GM19099 (cell line): ENCODE results near the gene PATZ1.

ENCODE experiments used
- POLR2A ChIP-seq: IDR thresholded peaks from 3 replicates; pipeline ENCODE4 v1.6.1; 2011; ENCODE audit warnings: low read depth; ENCODE audit not compliant: insufficient read length; ENCODE audit errors: extremely low read depth

The PATZ1 gene

DNA sequence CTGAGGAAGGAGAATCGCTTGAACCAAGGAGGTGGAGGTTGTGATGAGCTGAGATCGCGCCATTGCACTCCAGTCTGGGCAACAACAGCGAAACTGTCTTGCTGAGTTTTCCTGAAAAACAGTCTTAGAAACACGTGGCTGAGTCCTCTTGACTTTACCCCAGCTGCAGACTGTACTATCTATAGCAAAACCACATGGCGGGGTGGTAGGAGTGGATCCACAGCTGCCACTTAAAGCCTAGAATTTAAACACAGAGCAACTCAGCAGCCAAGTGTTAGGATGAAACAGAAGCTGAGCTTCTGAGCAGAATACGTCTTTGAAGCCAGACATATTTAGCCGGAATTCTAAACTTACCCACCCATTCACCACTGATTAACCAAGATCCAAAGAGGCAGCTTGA lies 14.1 kb downstream of the PATZ1 start:
- TF ChIP-seq POLR2A, result no peak

DNA sequence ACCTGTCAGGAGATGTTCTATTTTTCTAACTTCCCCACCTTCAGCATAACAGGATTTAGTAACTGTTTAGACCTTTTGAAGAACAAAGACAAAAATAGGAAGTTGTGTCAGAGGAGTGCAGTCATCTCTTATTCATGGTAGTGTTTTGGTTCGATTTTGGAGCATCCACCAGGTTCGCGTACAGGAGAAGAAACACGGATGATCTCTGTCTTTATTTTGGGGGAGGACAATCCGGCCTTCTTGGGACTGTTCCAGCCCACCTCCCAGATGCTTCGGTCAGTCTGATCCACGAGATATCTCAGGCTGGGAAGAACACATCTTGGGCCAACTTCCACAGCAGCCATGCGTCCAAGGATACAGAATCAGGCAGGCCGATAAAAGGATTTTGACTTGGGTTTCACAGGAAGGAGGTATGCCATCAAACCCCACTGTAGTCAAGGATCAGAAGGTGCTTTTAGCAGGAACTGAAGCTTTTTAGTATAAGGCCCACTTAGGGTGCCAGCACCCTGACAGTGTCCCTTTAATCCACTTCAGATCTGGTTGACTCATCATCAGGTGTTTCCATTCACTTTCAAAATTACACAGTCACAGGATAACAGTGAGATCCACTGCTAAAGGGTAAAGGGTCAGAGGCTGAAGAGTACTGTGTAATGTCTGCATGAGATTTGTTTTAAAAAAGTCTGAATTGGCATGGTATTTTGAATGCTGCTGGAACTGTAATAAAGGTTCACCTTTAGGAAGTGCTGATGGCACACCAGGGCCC lies 16.5 kb downstream of the PATZ1 start:
- no peak for TF ChIP-seq POLR2A

DNA sequence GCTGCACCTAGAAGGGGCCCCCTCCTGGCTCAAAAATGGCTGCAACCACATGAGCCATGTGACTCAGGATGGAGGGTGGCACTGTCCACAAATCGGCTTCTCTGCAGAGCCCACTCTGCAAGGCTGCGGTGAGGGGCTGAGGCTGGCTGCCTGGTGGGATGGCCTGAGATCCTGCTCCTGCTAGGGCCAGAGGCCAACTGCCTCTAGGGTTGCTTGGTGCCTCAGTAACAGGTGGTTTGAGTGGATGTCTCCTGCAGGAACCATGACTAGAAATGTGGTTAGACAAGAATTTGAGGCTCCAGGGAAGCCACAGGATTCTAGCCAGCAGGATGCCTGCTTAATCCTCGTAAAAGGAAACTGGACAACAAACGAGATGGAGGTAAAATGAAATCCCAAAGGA lies 17.1 kb downstream of the PATZ1 start:
- no peak for TF ChIP-seq POLR2A

DNA sequence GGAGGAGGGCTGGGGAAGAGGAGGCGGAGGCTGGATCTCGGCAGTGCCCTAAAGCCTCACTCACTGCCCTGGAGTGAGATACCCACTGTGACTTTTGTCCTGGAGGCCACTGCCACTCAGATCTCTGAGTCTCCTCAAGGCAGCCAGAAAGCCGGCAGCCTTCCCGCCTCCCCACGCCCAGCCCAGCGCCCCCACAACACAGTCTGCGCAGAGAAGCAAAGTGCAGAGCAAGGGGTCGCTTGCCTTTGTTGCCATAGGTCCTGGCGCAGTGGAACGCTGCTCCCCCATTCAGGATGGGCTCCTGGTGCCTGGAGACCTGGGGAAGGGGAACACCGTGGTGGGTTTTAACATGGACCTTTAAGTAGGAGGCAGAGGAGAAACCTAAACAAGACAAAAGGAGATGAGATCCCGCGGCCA lies 17.6 kb downstream of the PATZ1 start:
- no peak for TF ChIP-seq POLR2A

DNA sequence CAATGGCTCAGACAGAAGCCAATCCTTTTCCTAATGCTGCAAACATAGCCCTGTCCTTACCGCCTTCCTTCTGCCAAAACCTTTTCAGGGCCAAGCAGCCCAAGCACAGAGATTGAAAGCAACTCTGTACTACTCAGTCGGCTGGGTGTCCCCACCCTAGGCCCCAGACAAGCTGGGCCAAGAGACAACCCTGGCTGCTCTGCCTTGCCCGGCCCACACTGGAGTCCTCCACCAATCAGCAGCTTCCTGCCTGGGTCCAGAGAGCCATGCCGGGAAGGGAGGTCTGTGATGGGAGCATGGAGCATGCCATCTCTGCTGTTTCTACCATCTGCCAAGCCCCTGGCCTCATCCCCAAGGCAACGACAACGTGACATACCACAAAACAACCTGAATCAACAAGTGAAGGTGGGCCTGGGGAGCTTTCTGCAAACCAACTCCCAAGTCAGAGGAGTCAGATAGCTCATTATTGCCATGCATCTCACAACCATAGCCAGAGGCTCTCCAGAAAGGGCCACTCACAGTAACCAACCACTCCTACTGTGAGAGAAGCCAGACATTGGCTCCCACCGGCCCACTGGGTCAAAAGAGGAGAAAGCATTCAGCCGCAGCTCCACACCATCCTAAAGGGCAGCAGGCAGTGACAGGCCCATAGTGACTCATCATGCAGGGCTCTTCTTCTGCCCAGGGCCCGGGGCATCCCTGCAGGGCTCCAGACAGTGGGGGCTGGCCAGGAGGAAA lies 18.2 kb downstream of the PATZ1 start:
- TF ChIP-seq POLR2A, result no peak

DNA sequence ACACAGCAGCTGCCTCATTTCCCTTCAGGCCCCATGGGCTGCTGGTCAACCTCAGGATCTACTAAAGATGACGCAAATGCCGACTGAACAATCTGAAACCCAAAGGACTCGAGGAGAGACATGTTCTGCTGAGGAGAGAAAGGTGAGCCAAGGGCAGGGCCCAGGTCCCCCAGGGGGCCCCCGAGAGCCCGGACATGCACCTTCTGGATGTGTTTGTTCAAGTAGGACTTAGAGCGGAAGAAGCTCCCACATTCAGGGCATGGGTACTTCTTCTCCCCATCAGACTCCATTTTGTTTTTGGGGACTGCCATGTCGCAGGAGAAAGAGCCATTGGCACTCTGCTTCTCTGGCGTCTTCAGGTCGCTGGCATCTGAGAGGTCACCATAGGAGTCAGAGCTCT lies 19.3 kb downstream of the PATZ1 start:
- TF ChIP-seq POLR2A, result no peak

DNA sequence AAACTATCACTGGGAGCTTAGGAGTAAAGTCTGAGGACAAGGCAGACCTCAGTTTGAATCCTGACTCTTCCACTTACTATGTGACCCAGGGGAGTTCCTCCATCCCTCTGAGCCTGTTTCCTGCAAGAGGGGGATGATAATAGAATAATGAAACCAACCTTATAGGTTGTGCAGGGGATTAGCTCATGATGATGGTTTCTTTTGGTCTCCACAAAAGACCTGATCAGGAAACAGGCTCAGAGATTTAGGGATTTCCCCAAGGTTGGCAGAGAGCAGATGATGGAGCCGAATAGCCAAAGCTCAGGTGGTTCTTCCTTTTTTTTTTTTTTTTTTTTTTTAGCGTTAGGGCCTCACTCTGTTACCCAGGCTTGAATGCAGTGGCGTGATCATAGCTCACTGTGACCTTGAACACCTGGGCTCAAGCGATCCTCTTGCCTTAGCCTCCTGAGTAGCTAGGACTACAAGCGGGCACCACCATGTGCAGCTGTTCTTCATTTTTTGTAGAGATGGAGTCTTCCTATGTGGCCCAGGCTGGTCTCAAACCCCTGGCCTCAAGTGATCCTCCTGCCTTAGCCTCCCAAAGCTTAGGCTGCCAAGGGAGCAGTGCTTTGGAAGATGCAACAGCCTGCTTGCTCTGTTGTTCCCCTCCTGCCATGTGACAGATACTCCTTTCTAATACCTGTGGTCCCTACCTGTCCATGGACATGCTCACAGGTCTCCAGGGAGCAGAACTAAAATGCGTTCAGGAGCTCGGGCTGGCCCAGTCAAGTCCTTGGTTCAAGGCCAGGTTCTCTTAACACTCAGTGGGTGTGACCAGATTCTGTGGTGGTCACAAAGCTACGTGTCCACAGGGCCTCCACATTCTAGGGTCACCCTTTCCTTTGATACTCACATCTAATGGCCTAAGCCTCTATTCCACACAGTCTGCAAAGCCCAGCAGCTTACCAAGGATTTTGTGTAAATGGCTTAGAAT lies 22.3 kb downstream of the PATZ1 start:
- no peak for TF ChIP-seq POLR2A

DNA sequence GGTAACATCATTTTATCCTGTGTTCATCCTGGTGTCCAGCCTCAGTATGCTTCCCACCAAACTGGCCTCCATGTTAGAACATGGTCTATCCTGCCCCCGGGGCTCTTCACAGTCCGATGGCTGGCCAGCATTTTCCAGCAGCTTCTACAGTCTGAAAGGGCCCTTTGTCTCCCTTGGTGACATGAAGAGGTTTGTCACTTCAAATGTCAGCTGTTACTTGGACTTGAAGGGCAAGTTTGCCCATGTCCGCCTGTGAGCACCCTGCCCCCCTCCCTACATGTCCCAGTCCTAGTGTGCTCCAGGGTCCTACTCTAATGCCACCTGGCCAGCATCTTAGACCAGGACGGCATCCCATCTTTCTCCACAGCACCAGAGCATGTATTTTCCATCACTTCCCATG lies 24.7 kb downstream of the PATZ1 start:
- TF ChIP-seq POLR2A, result no peak

DNA sequence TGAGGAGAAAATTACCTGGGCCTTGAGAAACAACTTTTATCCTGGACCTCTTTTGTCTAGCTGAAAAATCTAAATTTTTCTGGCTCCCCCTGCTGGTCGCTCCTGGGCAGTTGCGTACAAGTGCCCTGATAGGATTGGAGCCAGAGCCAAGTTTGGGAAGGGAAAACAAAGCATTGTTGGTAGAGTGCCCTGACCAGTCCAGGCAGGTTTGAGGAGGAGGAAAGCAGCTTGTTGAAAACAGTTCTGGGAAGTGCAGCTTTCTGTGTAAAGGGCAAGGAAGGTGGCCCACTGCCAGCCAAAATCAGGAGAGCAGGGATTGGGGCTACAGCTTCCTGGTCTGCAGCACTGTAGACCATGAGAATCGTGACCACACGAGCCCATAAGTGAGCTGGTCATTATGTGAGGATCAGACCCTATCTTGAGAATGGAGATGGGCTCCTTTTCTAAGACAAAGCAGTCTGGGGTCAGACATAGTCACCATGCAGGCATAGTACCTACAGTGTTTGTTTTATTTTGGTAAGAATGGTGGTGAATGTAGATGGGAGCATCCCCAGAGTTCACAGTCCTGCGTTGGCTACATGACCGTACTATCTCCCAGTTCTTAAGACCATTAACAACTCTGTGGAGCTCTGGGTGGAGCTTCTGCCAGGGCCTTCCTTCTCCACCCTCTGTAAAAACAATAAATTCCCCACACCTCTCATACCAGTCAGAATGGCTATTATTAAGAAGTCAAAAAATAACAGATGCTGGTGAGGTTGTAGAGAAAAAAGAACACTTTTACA lies 32.6 kb downstream of the PATZ1 start:
- no peak for TF ChIP-seq POLR2A

DNA sequence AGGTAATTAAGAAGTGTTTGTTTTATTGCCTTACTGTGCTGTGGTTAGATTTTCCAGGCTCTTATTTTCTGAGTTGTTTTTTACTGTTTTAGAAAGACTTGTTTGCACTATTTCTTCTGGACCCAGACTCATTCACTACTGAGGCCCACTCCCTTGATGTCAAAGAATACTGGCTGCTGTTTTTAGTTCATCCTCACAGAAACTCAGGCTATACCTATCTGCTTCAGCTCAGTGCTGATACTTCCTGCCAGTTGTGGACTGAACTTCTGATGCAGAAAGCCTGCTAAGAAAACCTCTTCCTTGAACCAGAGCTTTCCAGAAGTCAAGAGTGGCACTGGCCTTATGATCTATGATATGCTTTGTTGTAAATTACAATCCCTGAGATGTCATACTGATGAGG lies 38.0 kb downstream of the PATZ1 start:
- no peak for TF ChIP-seq POLR2A

DNA sequence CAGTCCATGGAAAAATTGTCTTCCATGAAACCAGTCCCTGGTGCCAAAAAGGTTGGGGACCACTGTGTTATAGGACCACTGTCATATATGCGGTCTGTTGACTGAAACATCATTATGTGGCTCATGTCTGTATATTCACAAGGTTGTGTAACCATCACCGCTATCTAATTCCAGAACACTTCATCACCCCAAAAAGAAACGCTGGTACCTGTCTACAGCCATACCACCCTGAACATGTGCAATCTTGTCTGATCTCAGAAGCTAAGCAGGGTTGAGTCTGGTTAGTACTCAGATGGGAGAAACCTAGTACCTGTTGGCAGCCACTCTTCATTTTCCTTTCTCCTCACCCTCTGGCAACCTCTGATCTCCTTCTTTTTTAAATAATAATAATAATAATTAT lies 41.0 kb downstream of the PATZ1 start:
- no peak for TF ChIP-seq POLR2A

DNA sequence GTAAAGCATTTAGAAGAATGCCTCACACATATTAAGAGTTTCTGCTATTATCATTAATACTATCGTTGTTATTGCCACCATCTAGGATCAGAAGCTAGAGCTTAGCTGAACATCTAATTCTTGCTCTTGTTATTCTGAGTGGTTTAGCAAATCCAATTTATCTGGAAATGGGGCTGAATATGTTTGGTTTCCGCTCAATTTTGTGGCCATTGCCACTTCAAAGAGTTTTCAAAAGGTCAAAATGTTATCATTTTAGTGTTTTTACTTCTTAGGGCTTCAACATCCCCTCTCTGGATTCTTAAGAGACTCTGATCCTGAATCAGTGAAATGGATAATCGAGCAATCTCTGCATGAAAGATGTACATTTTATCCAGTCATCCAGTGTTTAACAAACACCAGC lies 43.6 kb downstream of the PATZ1 start:
- no peak for TF ChIP-seq POLR2A

DNA sequence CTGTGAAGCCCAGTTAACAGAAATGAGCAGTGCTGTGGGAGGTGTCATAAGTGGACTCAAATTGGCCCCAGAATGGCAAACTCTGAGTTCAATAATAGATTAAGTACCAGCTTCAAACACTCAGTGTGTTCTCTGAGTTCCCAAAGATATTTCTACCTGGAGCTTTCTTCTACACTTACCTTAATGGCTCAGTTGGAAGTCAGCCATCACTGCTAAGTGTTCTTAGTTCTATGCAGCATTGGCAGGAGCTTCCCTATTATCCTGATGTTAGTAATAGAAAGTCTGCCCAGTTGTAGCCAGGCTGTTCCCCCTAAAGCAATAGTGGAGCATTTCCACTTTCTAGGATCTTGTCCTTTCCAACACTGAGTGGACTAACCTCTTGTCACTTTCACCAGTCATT lies 44.1 kb downstream of the PATZ1 start:
- TF ChIP-seq POLR2A, result no peak

DNA sequence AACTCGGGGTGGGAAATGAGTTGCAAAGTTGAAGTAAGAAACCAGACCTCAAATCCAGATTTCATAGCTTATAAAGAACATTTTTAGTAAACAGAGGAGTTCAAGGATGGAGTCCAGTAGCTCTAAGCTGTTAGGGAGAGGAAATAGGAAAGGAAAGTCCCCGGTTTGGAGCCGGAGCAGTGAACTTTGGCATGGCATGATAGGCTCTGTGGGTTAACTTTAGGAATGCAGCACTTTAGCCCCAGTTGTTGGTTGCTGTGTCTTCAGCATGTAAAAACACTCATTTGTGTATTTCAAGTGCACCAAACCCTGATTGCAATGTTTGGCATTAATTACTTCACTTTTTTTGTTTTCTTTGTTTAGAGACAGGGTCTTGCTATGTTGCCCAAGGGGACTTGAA lies 45.2 kb downstream of the PATZ1 start:
- no peak for TF ChIP-seq POLR2A
